Tibial nerve (tissue), 4 donors: ENCODE results near the gene ATP5F1D. TPM values are rescaled to one million over a fixed set of nuclear protein-coding genes. Genes with fewer than 3 reads are reported as not detected.
"Not testable (repeated sequence)": the region's sequence is repeated elsewhere in the genome, so short reads cannot be mapped to it uniquely, and the experiment has no call there.

Experiments
- DNase-seq, 2 donors: peaks; one replicate each; pipeline ENCODE4 v3.0.0-alpha.2; 2019; ENCODE audit warnings: low spot score in 2 of 2
- H3K27ac ChIP-seq, 4 donors: fragments of 200-600 bp; sonication (generic) in 3 of 4; one replicate each; pipeline ENCODE4 v1.5.1; 2017 to 2019; ENCODE audit warnings: mild to moderate bottlenecking in 1 of 4
- H3K27me3 ChIP-seq, 2 donors: fragments of 200-600 bp; sonication (generic) in 1 of 2; one replicate each; pipeline versions ENCODE4 v1.5.1 to v1.6.0; 2017 to 2019
- H3K36me3 ChIP-seq, 3 donors: fragments of 200-600 bp; sonication (generic); one replicate each; pipeline ENCODE4 v1.5.1; 2018 to 2019
- H3K4me1 ChIP-seq, 4 donors: fragments of 200-600 bp; sonication (generic) in 3 of 4; one replicate each; pipeline ENCODE4 v1.5.1; 2017 to 2019
- H3K4me3 ChIP-seq, 4 donors: fragments of 200-600 bp; sonication (generic) in 3 of 4; one replicate each; pipeline ENCODE4 v1.5.1; 2017 to 2019; ENCODE audit warnings: mild to moderate bottlenecking in 1 of 4, moderate library complexity in 1 of 4
- H3K9me3 ChIP-seq, 4 donors: fragments of 200-600 bp; sonication (generic) in 3 of 4; one replicate each; pipeline ENCODE4 v1.5.1; 2017 to 2019
- EP300 ChIP-seq, 2 donors: sonication (generic); formaldehyde crosslinking; IDR thresholded peaks; one replicate each; pipeline ENCODE4 v1.6.1; 2017; ENCODE audit warnings: antibody characterized with exemption in 2 of 2, mild to moderate bottlenecking in 1 of 2
- POLR2A ChIP-seq, 2 donors: fragments of 450-650 bp; IDR thresholded peaks; one replicate each; pipeline ENCODE4 v1.6.1; 2017; ENCODE audit warnings: antibody characterized with exemption in 2 of 2, mild to moderate bottlenecking in 2 of 2, moderate library complexity in 2 of 2
- WGBS, 2 donors: methylation state at CpG; one replicate each; pipeline ENCODE4 v1.1.5; 2018; 5-methylcytosine and 5-hydroxymethylcytosine counted together
- total RNA-seq, 4 donors: library from RNA; depleted of rRNA; stranded (reverse); fragments of >200 nt; gene quantifications; one replicate each; pipeline ENCODE4 v1.1.0, GENCODE V29; 2016
- TF ChIP-seq, protein P1 (sequence below), 5 experiments: fragments of 200-600 bp in 3 of 5; fragments of 450-650 bp in 2 of 5; sonication (generic) in 3 of 5; IDR thresholded peaks; one replicate each; pipeline ENCODE4 v1.5.1; 2016 to 2019; ENCODE audit warnings: antibody characterized with exemption in 5 of 5, mild to moderate bottlenecking in 3 of 5, moderate library complexity in 2 of 5

ATP5F1D gene
- total RNA-seq, 4 donors from 2014 or later = 67.5 to 140 (median 127) TPM

DNA sequence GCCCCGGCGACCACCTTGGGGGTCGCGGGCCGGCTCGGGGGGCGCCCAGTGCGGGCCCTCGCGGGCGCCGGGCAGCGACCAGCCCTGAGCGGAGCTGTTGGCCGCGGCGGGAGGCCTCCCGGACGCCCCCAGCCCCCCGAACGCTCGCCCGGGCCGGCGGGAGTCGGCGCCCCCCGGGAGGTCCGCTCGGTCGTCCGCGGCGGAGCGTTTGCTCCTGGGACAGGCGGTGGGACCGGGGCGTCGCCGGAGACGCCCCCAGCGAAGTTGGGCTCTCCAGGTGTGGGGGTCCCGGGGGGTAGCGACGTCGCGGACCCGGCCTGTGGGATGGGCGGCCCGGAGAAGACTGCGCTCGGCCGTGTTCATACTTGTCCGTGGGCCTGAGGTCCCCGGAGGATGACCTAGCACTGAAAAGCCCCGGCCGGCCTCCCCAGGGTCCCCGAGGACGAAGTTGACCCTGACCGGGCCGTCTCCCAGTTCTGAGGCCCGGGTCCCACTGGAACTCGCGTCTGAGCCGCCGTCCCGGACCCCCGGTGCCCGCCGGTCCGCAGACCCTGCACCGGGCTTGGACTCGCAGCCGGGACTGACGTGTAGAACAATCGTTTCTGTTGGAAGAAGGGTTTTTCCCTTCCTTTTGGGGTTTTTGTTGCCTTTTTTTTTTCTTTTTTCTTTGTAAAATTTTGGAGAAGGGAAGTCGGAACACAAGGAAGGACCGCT lies 35.2 kb upstream of the ATP5F1D start:
- Histone ChIP-seq H3K4me1 (peaks cover 0 to 66% (median 46%) of the 10 kb centered on the region in 4 donors), H3K36me3 (peaks cover 0 to 4% (median 0%) of the 10 kb centered on the region in 3 donors), H3K27me3 (no peaks in the 10 kb centered on the region), H3K27ac (peak overlapping the region; percentile 81 to 93 (median 86)), H3K4me3 (peak overlapping the region; percentile 44 to 80 (median 76)), H3K9me3 (no peaks in the 10 kb centered on the region)
- WGBS, 2 donors = 0 to 1% methylated on average over 41 to 53 of the region's 78 CpGs
- DNase-seq = no peak
- TF ChIP-seq EP300 (IDR thresholded peaks at IDR 0.05) (peak in 1 of 2 donors; percentile 16), POLR2A (IDR thresholded peaks at IDR 0.05) (no peak)
- TF ChIP-seq, protein P1, sequence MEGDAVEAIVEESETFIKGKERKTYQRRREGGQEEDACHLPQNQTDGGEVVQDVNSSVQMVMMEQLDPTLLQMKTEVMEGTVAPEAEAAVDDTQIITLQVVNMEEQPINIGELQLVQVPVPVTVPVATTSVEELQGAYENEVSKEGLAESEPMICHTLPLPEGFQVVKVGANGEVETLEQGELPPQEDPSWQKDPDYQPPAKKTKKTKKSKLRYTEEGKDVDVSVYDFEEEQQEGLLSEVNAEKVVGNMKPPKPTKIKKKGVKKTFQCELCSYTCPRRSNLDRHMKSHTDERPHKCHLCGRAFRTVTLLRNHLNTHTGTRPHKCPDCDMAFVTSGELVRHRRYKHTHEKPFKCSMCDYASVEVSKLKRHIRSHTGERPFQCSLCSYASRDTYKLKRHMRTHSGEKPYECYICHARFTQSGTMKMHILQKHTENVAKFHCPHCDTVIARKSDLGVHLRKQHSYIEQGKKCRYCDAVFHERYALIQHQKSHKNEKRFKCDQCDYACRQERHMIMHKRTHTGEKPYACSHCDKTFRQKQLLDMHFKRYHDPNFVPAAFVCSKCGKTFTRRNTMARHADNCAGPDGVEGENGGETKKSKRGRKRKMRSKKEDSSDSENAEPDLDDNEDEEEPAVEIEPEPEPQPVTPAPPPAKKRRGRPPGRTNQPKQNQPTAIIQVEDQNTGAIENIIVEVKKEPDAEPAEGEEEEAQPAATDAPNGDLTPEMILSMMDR (IDR thresholded peaks at IDR 0.05) = no peak

DNA sequence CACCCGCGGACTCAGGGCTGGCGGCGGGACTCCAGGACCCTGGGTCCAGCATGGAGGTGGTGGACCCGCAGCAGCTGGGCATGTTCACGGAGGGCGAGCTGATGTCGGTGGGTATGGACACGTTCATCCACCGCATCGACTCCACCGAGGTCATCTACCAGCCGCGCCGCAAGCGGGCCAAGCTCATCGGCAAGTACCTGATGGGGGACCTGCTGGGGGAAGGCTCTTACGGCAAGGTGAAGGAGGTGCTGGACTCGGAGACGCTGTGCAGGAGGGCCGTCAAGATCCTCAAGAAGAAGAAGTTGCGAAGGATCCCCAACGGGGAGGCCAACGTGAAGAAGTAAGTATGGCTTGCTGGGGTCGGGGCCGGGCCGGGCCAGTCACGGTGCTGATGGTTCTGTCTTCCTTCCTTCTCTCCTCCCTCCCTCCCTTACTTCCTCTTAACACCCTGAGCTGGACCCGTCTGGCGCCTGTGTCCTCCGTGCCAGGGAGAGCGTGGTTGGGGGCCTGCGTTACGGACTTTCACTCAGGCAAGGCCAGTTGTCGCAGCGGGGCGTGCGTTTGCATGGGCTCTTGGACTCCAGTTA lies 34.6 kb upstream of the ATP5F1D start:
- H3K27me3 ChIP-seq = no peaks in the 10 kb centered on the region
- peaks cover 0 to 4% (median 0%) of the 10 kb centered on the region in 3 donors for H3K36me3 ChIP-seq
- TF ChIP-seq, protein P1 (IDR thresholded peaks at IDR 0.05) = no peak
- TF ChIP-seq EP300 (IDR thresholded peaks at IDR 0.05) = no peak
- no peak for TF ChIP-seq POLR2A (IDR thresholded peaks at IDR 0.05)
- no peaks in the 10 kb centered on the region for H3K9me3 ChIP-seq
- H3K27ac ChIP-seq = peak overlapping the region; percentile 81 to 93 (median 86)
- H3K4me3 ChIP-seq = peak overlapping the region; percentile 44 to 80 (median 76)
- WGBS, 2 donors = 0 to 2% methylated on average over 30 to 38 of the region's 38 CpGs
- peaks cover 0 to 72% (median 49%) of the 10 kb centered on the region in 4 donors for H3K4me1 ChIP-seq
- peak in 1 of 2 donors; percentile 47 for DNase-seq

DNA sequence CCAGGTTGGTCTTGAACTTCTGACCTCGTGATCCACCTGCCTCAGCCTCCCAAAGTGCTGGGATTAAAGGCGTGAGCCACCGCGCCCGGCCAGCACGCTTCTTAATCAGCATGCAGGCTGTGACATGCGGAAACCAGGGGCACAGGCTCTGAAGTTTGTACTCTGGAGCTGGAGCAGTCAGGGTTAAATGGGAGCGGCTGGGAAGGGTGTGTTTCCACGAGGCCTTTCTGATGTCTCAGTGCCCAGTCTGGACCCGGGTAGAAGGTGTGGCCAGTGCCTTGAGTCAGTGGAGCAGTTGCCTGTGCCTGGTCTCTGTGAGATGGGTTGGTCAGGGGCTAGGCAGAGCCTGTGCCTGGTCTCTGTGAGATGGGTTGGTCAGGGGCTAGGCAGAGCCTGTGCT lies 32.7 kb upstream of the ATP5F1D start:
- 69 to 71% methylated on average over 7 to 10 of the region's 10 CpGs for WGBS, 2 donors
- peak overlapping the region in 3 of 4 donors; percentile 83 to 93 (median 89) for H3K27ac ChIP-seq
- H3K36me3 ChIP-seq, H3K4me3 ChIP-seq, DNase-seq, H3K27me3 ChIP-seq, H3K9me3 ChIP-seq: not testable (repeated sequence)
- H3K4me1 ChIP-seq = peaks cover 0 to 83% (median 56%) of the 10 kb centered on the region in 4 donors

DNA sequence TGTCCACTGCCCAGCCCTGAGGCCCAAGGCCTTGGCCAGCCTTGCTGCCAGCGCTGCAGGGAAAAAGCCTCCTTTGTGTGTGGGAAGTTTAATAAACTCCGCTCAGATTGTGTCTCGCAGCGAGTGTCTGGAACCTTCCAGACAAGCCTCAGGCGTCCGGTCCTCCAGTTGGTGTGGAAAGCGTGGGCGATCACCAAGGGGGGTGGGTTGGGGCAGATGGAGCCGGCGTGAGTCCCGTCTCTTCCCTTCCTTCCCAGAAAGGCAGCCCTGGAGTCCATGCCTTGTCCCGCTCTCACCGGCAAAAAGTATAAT lies 31.4 kb upstream of the ATP5F1D start:
- 68 to 75% methylated on average over 13 of the region's 13 CpGs for WGBS, 2 donors
- no peak for DNase-seq
- H3K4me1 ChIP-seq = peaks cover 1 to 88% (median 64%) of the 10 kb centered on the region in 4 donors
- H3K27ac ChIP-seq = peak overlapping the region; percentile 83 to 93 (median 88)
- H3K9me3 ChIP-seq = no peaks in the 10 kb centered on the region
- no peak overlapping the region for H3K4me3 ChIP-seq
- peak; percentile 64 to 83 for TF ChIP-seq EP300 (IDR thresholded peaks at IDR 0.05)
- TF ChIP-seq, protein P1 (IDR thresholded peaks at IDR 0.05) = no peak
- H3K27me3 ChIP-seq = no peaks in the 10 kb centered on the region
- peaks cover 0 to 8% (median 0%) of the 10 kb centered on the region in 3 donors for H3K36me3 ChIP-seq

DNA sequence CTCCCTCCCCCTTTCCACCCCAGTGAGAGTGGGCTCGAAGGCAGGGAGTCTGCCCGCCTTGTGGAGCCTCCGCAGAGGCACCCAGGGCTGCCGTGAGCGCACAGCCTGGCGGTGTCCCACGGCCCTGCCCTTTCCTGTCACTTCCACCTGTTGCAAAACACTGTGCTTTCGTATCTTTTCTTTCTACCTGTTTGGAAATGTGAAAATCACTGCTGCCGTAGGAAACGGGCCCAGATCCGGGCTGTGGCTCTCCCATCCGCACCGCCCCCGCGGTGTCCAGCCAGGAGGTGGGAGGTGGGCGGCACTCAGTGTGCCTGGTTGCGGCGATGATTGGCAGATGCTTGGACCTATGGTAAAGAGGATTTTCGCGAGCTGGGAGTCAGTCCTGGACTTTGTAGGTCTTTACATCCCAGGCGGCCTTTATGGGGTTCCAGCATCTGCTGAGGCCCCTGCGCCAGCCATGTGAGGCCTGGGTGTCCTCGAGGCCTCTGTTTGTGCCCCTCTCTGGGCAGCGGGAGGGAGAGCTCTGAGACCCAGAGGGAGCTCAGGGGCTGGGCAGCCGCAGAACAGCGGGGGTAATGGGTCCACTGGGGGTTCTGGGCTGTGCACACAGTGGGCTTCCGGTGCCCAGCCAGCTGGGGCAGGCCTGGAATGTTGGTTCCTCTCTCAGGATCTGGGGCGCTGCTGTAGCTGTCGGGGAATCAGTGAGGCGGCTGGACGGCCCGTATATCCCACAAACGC lies 29.9 kb upstream of the ATP5F1D start:
- TF ChIP-seq EP300 (IDR thresholded peaks at IDR 0.05) = peak in 1 of 2 donors; percentile 23
- TF ChIP-seq, protein P1 (IDR thresholded peaks at IDR 0.05) = no peak
- Histone ChIP-seq H3K27ac (peak overlapping the region in 2 of 4 donors; percentile 68 to 93), H3K4me1 (peaks cover 3 to 99% (median 75%) of the 10 kb centered on the region in 4 donors)

More for the DNA sequence above, 29.9 kb upstream of the ATP5F1D start:
- WGBS, 2 donors = 72 to 75% methylated on average over 29 of the region's 33 CpGs
- Histone ChIP-seq H3K27me3 (no peaks in the 10 kb centered on the region), H3K4me3 (no peak overlapping the region), H3K9me3 (no peaks in the 10 kb centered on the region), H3K36me3 (peaks cover 0 to 8% (median 0%) of the 10 kb centered on the region in 3 donors)
- DNase-seq = no peak
